ENCODE data around the gene ATL3.

DNA sequence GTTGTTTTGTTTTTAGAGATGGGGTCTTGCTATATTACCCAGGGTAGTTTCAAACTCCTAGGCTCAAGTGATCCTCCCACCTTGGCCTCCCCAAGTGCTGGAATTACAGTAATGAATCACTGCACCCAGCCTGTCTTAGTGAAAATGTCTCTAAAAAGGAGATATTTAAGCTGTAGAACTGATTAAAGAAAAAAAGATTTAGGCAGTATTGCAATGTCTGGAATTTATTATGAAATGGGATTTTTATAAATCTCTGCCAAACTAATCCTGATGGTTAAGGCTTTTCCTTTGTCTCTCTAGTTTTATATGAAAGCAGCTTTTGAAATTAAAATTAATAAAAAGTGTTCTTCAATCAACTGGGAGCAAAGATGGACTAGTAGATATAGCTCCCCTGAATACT, 59.0 kb downstream of the ATL3 start:
- TF ChIP-seq POLR2AphosphoS5 (IDR thresholded peaks at IDR 0.05; ENCODE audit: borderline replicate concordance, low read depth, low read length) (no peak), EZH2 (IDR thresholded peaks at IDR 0.05) (no peak)
